BLaER1 treated with 17β-estradiol and CSF1 and Interleukin-3, amounts not matched to agents 10 nM and 100 nM (cell line): ENCODE measurements around the gene VAC14.
"Not testable (repeated sequence)": the region's sequence is repeated elsewhere in the genome, so short reads cannot be mapped to it uniquely, and the experiment has no call there.

Experiments
- H3K27ac ChIP-seq, 11 experiments: shearing (Covaris generic); formaldehyde crosslinking; 2 replicates each; pipeline ENCODE4 v1.8.1; 2022
- H3K27me3 ChIP-seq, 11 experiments: shearing (Covaris generic); formaldehyde crosslinking; 2 replicates each; pipeline ENCODE4 v1.8.1; 2022
- H3K36me3 ChIP-seq, 11 experiments: shearing (Covaris generic); formaldehyde crosslinking; 2 replicates each; pipeline ENCODE4 v1.8.1; 2022
- H3K4me1 ChIP-seq, 10 experiments: shearing (Covaris generic); formaldehyde crosslinking; 2 replicates each; pipeline ENCODE4 v1.8.1; 2022
- H3K4me2 ChIP-seq, 11 experiments: shearing (Covaris generic); formaldehyde crosslinking; 2 replicates each; pipeline ENCODE4 v1.8.1; 2022
- H3K4me3 ChIP-seq, 10 experiments: shearing (Covaris generic); formaldehyde crosslinking; 2 replicates each; pipeline ENCODE4 v1.8.1; 2022
- H3K9ac ChIP-seq, 11 experiments: shearing (Covaris generic); formaldehyde crosslinking; 2 replicates each; pipeline ENCODE4 v1.8.1; 2022
- H3K9me3 ChIP-seq, 11 experiments: shearing (Covaris generic); formaldehyde crosslinking; replicated peaks in 1 of 11; 2 replicates each; pipeline ENCODE4 v1.8.1; 2022
- H4K20me1 ChIP-seq, 11 experiments: shearing (Covaris generic); formaldehyde crosslinking; 2 replicates each; pipeline ENCODE4 v1.8.1; 2022
- Cebpa-rat ChIP-seq, 11 experiments: shearing (Covaris generic); IDR thresholded peaks; 2 replicates each; pipeline ENCODE4 v1.8.1; 2022

The VAC14 gene

DNA sequence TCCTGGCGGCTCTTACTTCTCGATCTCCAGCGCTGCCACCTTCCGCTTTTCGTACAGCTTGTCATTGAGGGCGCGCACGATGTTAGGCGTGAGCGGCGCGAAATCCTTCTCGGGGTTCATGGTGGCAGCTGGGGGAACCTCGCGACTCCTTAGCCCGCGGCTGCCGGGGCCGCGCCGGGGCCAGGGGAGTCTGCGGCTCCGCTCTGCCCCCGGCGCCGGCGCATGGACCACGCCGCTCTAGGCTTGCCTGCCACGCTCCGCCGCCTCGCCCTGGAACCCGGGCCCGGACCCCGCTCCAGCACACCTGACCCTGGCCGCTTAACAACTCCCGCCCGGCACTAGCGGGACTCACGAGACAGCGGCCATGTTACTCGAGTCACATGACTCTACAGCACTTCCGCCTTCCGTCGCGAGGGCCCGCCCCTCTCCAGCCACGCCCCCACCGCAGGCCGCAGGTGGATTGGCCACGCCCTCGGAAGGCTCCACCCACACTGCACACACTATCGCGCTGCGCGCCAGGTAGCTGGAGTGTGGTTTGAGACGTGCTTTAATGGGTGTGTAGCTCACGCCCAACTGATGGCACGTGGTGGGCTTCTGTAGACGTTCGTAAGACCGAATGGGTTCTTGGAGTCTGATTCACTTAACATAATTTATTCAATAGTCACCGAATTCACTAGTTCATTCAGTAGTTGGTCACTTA lies at the start of gene VAC14:
Gene VAC14, minus strand, starts transcription at position 378 of the 700 bp plus-strand sequence. Its CDS starts 258 bp downstream, at position 120.
- H3K9me3 ChIP-seq, result peaks cover 0 to 16% (median 4%) of the 10 kb centered on the region in 11 experiments; a peak in 6 of 22 replicates

DNA sequence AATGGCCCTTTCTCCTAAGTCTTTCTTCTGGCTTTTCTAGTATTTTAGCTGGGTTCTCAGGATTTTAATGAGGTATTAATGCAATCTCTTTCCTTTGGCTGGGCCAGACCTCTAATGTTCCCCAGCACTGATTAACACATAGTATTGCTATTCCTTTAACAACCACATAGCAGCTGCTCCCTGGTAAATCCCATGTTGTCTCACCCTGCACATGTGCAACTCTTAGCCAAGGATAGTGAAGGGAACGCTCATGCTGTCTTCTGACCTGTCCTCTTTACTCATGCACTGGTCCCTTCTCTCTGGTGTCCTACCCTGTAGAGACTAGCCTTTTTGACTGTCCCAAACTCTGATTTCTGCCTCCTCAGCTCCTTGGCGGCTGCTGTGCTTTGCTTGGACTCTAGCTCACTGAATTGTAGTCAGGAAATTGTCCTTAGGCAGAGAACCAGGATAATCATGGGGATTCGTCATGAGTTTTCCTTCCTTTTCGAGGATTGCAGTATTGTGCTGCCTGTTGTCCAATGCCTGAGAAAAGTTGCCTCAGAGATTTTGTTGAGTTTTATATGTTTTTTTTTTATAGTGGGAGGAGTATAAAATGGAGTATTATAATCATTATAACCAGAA lies 22.6 kb upstream of the VAC14 start:
- H3K9ac ChIP-seq, H4K20me1 ChIP-seq, H3K4me3 ChIP-seq, H3K4me2 ChIP-seq, H3K36me3 ChIP-seq, H3K27ac ChIP-seq, H3K27me3 ChIP-seq, H3K4me1 ChIP-seq: not testable (repeated sequence)
- peaks cover 0 to 12% (median 6%) of the 10 kb centered on the region in 11 experiments; a peak in 14 of 22 replicates for H3K9me3 ChIP-seq

More for the DNA sequence above, at the start of gene VAC14:
- Histone ChIP-seq H3K36me3 (peaks cover 0 to 37% (median 25%) of the 10 kb centered on the region in 11 experiments; a peak in 17 of 22 replicates), H3K27me3 (no peaks in the 10 kb centered on the region), H3K27ac (peak within 1 kb of the TSS; percentile 85 to 98 (median 92)), H3K4me3 (peak within 1 kb of the TSS; percentile 83 to 99 (median 92)), H3K4me1 (peaks cover 15 to 88% (median 25%) of the 10 kb centered on the region in 10 experiments), H3K4me2 (peak within 1 kb of the TSS; percentile 87 to 98 (median 94)), H4K20me1 (peaks cover 24 to 39% (median 38%) of the 10 kb centered on the region in 11 experiments; a peak in 19 of 22 replicates), H3K9ac (peak within 1 kb of the TSS; percentile 88 to 98 (median 93))
- TF ChIP-seq Cebpa-rat (IDR thresholded peaks at IDR 0.05), result no peak

DNA sequence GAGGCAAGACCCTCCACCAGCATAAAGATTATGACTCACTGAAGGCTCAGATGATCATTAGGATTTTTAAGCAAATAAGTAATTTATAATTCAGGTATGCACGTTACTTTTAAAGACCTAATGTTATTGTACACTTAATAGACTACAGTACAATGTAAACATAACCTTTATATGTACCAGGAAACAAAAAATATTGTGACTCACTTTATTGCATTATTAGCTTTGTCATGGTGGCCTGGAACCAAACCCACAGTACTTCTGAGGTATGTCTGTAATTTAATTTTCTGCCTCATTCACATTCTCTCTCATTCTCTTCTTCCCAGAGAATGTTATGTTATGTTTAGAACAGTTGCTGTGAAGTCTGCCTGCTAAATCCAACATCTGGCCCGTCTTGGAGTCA lies 21.8 kb upstream of the VAC14 start:
- H3K9ac ChIP-seq, H3K4me2 ChIP-seq, H4K20me1 ChIP-seq, H3K4me1 ChIP-seq, H3K36me3 ChIP-seq, H3K27ac ChIP-seq, H3K4me3 ChIP-seq, H3K27me3 ChIP-seq: not testable (repeated sequence)
- H3K9me3 ChIP-seq, result peaks cover 0 to 12% (median 6%) of the 10 kb centered on the region in 11 experiments; a peak in 14 of 22 replicates

DNA sequence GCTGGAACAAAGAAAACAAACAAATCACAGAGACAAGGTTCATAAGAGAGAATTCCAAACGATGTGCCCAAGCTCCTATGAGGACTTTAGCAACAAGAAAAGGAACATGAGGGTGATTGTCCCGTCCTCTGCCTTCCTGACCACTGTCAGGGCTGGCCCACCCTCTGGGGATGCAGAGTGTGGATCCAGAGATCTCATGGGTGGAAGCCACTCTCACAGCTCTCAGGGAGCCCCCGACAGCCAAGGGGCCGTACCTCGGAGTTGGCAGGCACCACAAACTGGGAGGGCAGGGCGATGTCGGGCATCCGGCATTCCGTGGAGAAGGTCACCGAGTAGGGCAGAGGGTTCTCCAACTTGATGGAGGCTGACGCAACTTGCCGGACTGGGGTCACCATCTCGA lies 17.1 kb upstream of the VAC14 start:
- not testable (repeated sequence) for H3K27me3 ChIP-seq, H3K9ac ChIP-seq, H3K4me3 ChIP-seq, H4K20me1 ChIP-seq, H3K4me2 ChIP-seq, H3K4me1 ChIP-seq, H3K27ac ChIP-seq, H3K36me3 ChIP-seq
- peaks cover 0 to 12% (median 6%) of the 10 kb centered on the region in 11 experiments; a peak in 14 of 22 replicates for H3K9me3 ChIP-seq

DNA sequence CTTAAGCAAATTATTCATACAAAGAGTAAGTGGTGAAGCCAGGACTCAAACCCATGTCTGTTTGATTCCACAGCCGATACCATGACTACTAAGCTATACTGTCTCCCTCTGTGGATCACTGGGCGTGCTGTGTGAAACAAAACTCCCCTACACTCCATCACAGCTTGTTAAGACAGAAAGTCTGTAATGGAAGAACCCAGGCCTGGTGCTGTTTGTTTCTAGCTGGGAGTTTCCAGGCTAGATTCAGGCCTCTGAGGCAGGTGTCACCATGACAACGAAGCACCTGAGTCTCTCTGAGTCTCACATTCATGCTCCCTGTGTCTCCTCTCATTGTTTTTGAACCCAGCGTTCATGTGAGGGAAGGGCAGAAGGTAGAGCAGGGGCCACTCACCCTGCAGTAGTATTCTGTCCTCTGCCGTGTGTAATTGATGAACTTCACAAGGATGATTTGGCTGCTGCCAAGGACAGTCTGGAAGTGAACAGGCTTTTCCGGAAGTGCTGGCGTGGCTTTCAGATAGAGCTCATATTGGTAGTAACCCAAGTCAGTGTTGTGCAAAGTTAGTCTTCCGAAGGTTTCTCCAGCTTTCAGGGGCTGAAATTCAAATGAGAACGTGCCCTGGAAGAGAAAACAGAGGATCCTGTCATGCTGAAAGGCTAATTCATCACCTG lies 8.6 kb upstream of the VAC14 start:
- Histone ChIP-seq H3K27me3 (no peaks in the 10 kb centered on the region), H3K9ac (no peak overlapping the region), H3K27ac (no peak overlapping the region), H3K36me3 (no peaks in the 10 kb centered on the region), H3K4me3 (no peak overlapping the region), H3K9me3 (no peaks in the 10 kb centered on the region), H3K4me2 (no peak overlapping the region), H3K4me1 (peaks cover 0 to 44% (median 0%) of the 10 kb centered on the region in 10 experiments; a peak in 8 of 20 replicates), H4K20me1 (no peaks in the 10 kb centered on the region)
- TF ChIP-seq Cebpa-rat (IDR thresholded peaks at IDR 0.05), result no peak

DNA sequence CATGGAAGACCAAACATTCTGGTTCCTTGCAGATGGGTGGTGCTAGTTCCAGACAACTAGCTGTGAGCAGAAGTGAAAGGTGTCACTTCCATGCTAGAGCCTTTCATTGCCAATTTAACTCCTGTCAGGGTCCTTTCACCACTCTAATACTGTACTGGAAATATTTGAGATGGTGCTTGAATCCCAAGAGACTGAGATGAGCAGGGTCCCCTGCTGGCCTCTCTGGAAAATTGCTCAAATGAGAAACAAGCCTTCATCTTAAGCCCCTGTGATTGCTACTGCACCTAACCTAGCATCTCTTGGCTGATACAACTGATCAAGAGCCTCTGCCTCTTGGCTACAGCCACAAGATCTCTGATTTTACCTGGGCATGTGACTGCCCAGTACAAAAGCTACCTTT lies 7.4 kb upstream of the VAC14 start:
- peak overlapping the region in 3 of 11 experiments; percentile 26 to 98 (median 92); a peak in 5 of 22 replicates for H3K4me2 ChIP-seq
- H3K9me3 ChIP-seq, result peaks cover 0 to 8% (median 0%) of the 10 kb centered on the region in 11 experiments; a peak in 6 of 22 replicates
- TF ChIP-seq Cebpa-rat (IDR thresholded peaks at IDR 0.05), result no peak
- no peaks in the 10 kb centered on the region for H3K36me3 ChIP-seq
- H3K9ac ChIP-seq, result no peak overlapping the region
- no peaks in the 10 kb centered on the region for H3K27me3 ChIP-seq
- H3K4me1 ChIP-seq, result peaks cover 0 to 55% (median 0%) of the 10 kb centered on the region in 10 experiments; a peak in 8 of 20 replicates
- no peak overlapping the region for H3K4me3 ChIP-seq
- H4K20me1 ChIP-seq, result no peaks in the 10 kb centered on the region
- H3K27ac ChIP-seq, result peak overlapping the region in 2 of 11 experiments; percentile 3 to 19; a peak in 2 of 22 replicates

DNA sequence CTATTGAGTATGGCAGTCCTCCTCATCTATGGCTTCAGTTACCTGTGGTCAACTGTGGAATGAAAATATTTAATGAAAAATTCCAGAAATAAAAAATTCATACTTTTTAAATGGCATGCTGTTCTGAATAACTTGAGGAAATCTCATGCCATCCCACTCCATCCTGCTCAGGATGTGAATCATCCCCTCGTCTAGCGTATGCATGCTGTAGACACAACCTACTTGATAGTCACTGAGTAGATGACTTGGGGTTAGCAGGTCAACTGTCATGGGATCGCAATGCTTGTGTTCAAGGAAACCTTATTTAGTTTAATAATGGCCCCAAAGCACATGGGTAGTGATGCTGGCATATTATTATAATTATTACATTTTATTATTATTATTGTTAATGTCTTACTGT lies 4.8 kb upstream of the VAC14 start:
- Histone ChIP-seq H3K4me1 (peaks cover 0 to 77% (median 0%) of the 10 kb centered on the region in 10 experiments; a peak in 9 of 20 replicates), H3K4me2 (peak overlapping the region in 4 of 11 experiments; percentile 18 to 98 (median 66); a peak in 6 of 22 replicates), H3K36me3 (no peaks in the 10 kb centered on the region), H3K9me3 (peaks cover 0 to 16% (median 4%) of the 10 kb centered on the region in 11 experiments; a peak in 6 of 22 replicates), H3K9ac (peak overlapping the region in 2 of 11 experiments; percentile 29 to 84; a peak in 3 of 22 replicates), H3K4me3 (no peak overlapping the region), H3K27ac (peak overlapping the region in 3 of 11 experiments; percentile 77 to 96 (median 93); a peak in 7 of 22 replicates), H3K27me3 (no peaks in the 10 kb centered on the region), H4K20me1 (no peaks in the 10 kb centered on the region)
- no peak for TF ChIP-seq Cebpa-rat (IDR thresholded peaks at IDR 0.05)

DNA sequence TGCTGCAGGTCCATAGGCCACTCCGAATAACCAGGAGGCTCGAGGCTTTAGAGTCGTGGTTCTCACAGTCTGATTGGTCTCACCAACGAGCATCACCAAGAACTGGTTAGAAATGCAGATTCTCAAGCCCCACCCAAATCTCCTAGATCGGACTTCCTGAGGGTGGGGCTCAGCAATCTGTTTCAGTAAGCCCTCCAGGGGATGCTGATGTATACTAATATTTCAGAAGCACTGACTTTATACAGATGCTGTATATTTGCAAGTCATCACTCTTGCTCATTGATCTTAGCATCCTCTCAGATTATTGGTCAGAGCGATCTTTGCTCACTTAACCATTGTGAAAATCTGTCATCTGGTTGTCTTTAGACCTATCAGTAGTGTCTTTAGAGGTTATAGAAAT lies 4.4 kb upstream of the VAC14 start:
- no peak for TF ChIP-seq Cebpa-rat (IDR thresholded peaks at IDR 0.05)
- peak overlapping the region in 4 of 11 experiments; percentile 56 to 96 (median 85); a peak in 7 of 22 replicates for H3K27ac ChIP-seq
- H3K27me3 ChIP-seq, result no peaks in the 10 kb centered on the region
- peak overlapping the region in 3 of 11 experiments; percentile 71 to 88 (median 84); a peak in 5 of 22 replicates for H3K9ac ChIP-seq
- peaks cover 0 to 3% (median 0%) of the 10 kb centered on the region in 11 experiments; a peak in 2 of 22 replicates for H4K20me1 ChIP-seq
- peak overlapping the region in 4 of 11 experiments; percentile 18 to 98 (median 66); a peak in 7 of 22 replicates for H3K4me2 ChIP-seq
- 0 out of 20 replicates have a peak overlapping the region, but pooled peaks of 1 of the 10 experiments have one; percentile 20 for H3K4me3 ChIP-seq
- no peaks in the 10 kb centered on the region for H3K36me3 ChIP-seq
- H3K9me3 ChIP-seq, result peaks cover 0 to 16% (median 4%) of the 10 kb centered on the region in 11 experiments; a peak in 6 of 22 replicates
- peaks cover under 1 to 77% (median 1%) of the 10 kb centered on the region in 10 experiments for H3K4me1 ChIP-seq
